CD4-positive, alpha-beta T cell (primary cell): ENCODE results near the gene ACKR2. TPM values are rescaled to one million over a fixed set of nuclear protein-coding genes. Genes with fewer than 3 reads are reported as not detected.

Experiments
- ATAC-seq: fragments of 200-7000 bp; cut with Tn5 transposase; one replicate; pipeline ENCODE4 v1.10.0; 2022; ENCODE audit warnings: mild to moderate bottlenecking; ENCODE audit not compliant: poor library complexity
- CTCF ChIA-PET: fragments of 350-600 bp; sonication (Branson Sonifier 250); formaldehyde crosslinking; loops from one replicate; lab custom pipeline; 2021; ENCODE audit warnings: antibody characterized with exemption, inconsistent platforms; lab: Charles Lee
- POLR2A ChIA-PET: fragments of 350-600 bp; sonication (Branson Sonifier 250); formaldehyde crosslinking; loops from one replicate; lab custom pipeline; 2021; ENCODE audit warnings: antibody characterized with exemption, inconsistent platforms; lab: Charles Lee
- DNase-seq, 14 experiments: peaks; one replicate each; pipeline ENCODE4 v3.0.0-alpha.2; 2013 to 2020; ENCODE audit warnings: mixed read lengths in 2 of 14
- H3K27ac ChIP-seq, 2 donors: one replicate each; pipeline versions ENCODE4 v1.5.1 to v1.7.0; 2013; ENCODE audit warnings: low read length in 2 of 2, low read depth in 1 of 2, mild to moderate bottlenecking in 1 of 2
- H3K27me3 ChIP-seq, 2 experiments: 1 replicate in 1 of 2; 2 replicates in 1 of 2; pipeline versions ENCODE4 v1.6.1 to v1.7.0; 2013; ENCODE audit warnings: low read length in 2 of 2, control low read depth in 1 of 2, mild to moderate bottlenecking in 1 of 2, moderate library complexity in 1 of 2; ENCODE audit not compliant: insufficient read depth in 2 of 2, control insufficient read depth in 1 of 2
- H3K36me3 ChIP-seq: one replicate; pipeline ENCODE4 v1.6.1; 2013; ENCODE audit warnings: low read length, control low read depth; ENCODE audit not compliant: insufficient read depth
- H3K4me1 ChIP-seq: one replicate; pipeline ENCODE4 v1.6.1; 2013; ENCODE audit warnings: low read length, control low read depth; ENCODE audit not compliant: insufficient read depth
- H3K4me3 ChIP-seq: one replicate; pipeline ENCODE4 v1.5.1; 2013; ENCODE audit warnings: mild to moderate bottlenecking, low read length, moderate library complexity
- H3K9me3 ChIP-seq, 2 experiments: 1 replicate in 1 of 2; 2 replicates in 1 of 2; pipeline versions ENCODE4 v1.6.1 to v1.7.0; 2013; ENCODE audit warnings: low read length in 2 of 2, mild to moderate bottlenecking in 2 of 2, control low read depth in 1 of 2, moderate library complexity in 1 of 2; ENCODE audit not compliant: control insufficient read depth in 1 of 2, insufficient read depth in 1 of 2
- H3K27ac Mint-ChIP-seq: one replicate; pipeline ENCODE4 v1.8.0; 2020; ENCODE audit warnings: mixed read lengths
- H3K27me3 Mint-ChIP-seq: one replicate; pipeline ENCODE4 v1.8.0; 2021; ENCODE audit warnings: mixed read lengths
- H3K36me3 Mint-ChIP-seq: one replicate; pipeline ENCODE4 v1.8.0; 2021; ENCODE audit warnings: low read depth, mixed read lengths
- H3K4me1 Mint-ChIP-seq: one replicate; pipeline ENCODE4 v1.8.0; 2021; ENCODE audit warnings: low read depth, mixed read lengths
- H3K4me3 Mint-ChIP-seq: one replicate; pipeline ENCODE4 v1.8.0; 2020; ENCODE audit warnings: mild to moderate bottlenecking, mixed read lengths
- H3K9me3 Mint-ChIP-seq: one replicate; pipeline ENCODE4 v1.8.0; 2020; ENCODE audit warnings: mixed read lengths
- intact Hi-C, 2 experiments: fragments of 100-400 bp; cut with DNase I in 1 of 2; cut with micrococcal nuclease in 1 of 2; formaldehyde crosslinking; loops; one replicate each; pipeline versions ENCODE4 v1.15.1 to v1.9.0; 2023 to 2025; cut with DNase I, micrococcal nuclease
- total RNA-seq, 174 experiments: library from RNA in 2 of 174; stranded (reverse) in 2 of 174; gene quantifications; one replicate each; pipeline ENCODE4 v1.2.3 and lab custom pipeline; 2021 to 2026
- TF ChIP-seq, protein P1 (sequence below): fragments of 200-600 bp; IDR thresholded peaks from one replicate; pipeline ENCODE4 v1.8.0; 2022; ENCODE audit warnings: antibody characterized with exemption, mild to moderate bottlenecking

ACKR2 gene
- total RNA-seq, 2 experiments from 2014 or later: 0.42 TPM; not detected in 1

DNA sequence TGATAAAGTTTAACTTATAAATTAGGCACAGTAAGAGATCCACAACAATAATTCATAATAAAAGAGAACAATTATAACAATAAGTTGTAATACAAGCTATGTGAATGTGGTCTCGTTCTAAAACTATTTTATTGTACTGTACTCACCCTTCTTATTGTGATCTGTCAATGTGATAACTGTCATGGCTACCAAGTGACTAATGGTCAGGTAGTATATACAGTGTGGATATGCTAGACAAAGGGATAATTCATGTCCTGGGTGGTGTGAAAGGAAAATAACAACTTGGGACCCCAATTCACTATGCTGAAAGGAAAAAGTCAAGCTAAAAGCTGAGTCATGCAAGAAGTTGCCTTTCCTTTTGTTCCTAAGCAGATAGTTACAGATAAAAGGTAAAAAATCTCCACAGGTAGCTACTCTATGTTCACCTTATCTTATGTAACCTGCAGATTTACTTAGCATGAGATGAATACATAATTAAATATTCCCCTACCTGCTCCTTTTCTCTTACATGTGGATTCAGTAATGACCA is 77.1 kb downstream of the ACKR2 start:
- Histone ChIP-seq H3K9me3 (no peaks in the 10 kb centered on the region), H3K4me3 (no peak overlapping the region), H3K27me3 (peaks cover 3 to 6% of the 10 kb centered on the region in 2 experiments), H3K27ac (no peak overlapping the region), H3K4me1 (peaks cover 4% of the 10 kb centered on the region), H3K36me3 (no peaks in the 10 kb centered on the region)
- H3K36me3 Mint-ChIP-seq: no peaks in the 10 kb centered on the region
- no peak overlapping the region for H3K4me3 Mint-ChIP-seq
- no peaks in the 10 kb centered on the region for H3K9me3 Mint-ChIP-seq
- H3K4me1 Mint-ChIP-seq: peaks cover 6% of the 10 kb centered on the region
- intact Hi-C loops: loop anchor here in 1 of 2 experiments (10.0 kb wide), 1 partner anchor 302 kb away; the partner anchor contains the start of gene SEC22C
- CTCF ChIA-PET: no interaction called here
- H3K27me3 Mint-ChIP-seq: peaks cover 24% of the 10 kb centered on the region
- DNase-seq (no peak), ATAC-seq (no peak)
- H3K27ac Mint-ChIP-seq: no peak overlapping the region
- POLR2A ChIA-PET: no interaction called here
- TF ChIP-seq, protein P1, sequence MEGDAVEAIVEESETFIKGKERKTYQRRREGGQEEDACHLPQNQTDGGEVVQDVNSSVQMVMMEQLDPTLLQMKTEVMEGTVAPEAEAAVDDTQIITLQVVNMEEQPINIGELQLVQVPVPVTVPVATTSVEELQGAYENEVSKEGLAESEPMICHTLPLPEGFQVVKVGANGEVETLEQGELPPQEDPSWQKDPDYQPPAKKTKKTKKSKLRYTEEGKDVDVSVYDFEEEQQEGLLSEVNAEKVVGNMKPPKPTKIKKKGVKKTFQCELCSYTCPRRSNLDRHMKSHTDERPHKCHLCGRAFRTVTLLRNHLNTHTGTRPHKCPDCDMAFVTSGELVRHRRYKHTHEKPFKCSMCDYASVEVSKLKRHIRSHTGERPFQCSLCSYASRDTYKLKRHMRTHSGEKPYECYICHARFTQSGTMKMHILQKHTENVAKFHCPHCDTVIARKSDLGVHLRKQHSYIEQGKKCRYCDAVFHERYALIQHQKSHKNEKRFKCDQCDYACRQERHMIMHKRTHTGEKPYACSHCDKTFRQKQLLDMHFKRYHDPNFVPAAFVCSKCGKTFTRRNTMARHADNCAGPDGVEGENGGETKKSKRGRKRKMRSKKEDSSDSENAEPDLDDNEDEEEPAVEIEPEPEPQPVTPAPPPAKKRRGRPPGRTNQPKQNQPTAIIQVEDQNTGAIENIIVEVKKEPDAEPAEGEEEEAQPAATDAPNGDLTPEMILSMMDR: no peak

DNA sequence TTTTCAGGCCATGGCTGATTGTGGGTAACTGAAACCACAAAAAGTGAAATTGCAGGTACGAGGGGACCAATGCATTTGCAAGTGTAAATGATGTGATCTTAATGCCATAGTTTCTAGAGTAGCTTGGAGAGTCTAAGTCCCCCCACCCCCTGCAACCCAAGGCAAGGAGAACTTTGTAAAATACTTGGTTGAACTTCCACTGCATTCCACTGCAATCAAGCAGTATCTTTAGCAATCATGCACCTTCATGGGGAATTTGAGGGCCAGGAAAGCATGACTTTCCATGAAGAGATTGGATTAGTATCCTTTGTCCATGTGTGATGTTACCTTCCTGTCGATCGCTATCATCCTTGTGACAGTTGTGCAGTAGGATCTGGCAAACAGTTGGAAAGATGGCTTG is 77.8 kb downstream of the ACKR2 start:
- ChIA-PET POLR2A (no interaction called here), CTCF (interaction anchor here (0.5 kb wide), 1 partner anchor 108 kb away, joined by 4 read pairs; no protein-coding TSS in a partner anchor)
- Histone ChIP-seq H3K4me1 (no peaks in the 10 kb centered on the region), H3K36me3 (no peaks in the 10 kb centered on the region), H3K9me3 (no peaks in the 10 kb centered on the region), H3K27ac (no peak overlapping the region), H3K27me3 (peaks cover 3 to 6% of the 10 kb centered on the region in 2 experiments), H3K4me3 (no peak overlapping the region)
- H3K27me3 Mint-ChIP-seq: peaks cover 24% of the 10 kb centered on the region
- no peak overlapping the region for H3K27ac Mint-ChIP-seq
- intact Hi-C loops: loop anchor here in 1 of 2 experiments (10.0 kb wide), 1 partner anchor 302 kb away; the partner anchor contains the start of gene SEC22C
- DNase-seq (no peak), ATAC-seq (no peak)
- no peaks in the 10 kb centered on the region for H3K9me3 Mint-ChIP-seq
- H3K4me1 Mint-ChIP-seq: no peaks in the 10 kb centered on the region
- TF ChIP-seq, protein P1: no peak
- H3K4me3 Mint-ChIP-seq: no peak overlapping the region
- no peaks in the 10 kb centered on the region for H3K36me3 Mint-ChIP-seq

- intact Hi-C loops: no loop called here
These were observed 81.8 kb downstream of the ACKR2 start for GRCh38 chr3:42891042-42891441.

More at GRCh38 chr3:42891042-42891441, 81.8 kb downstream of the ACKR2 start:
- H3K4me3 ChIP-seq: no peak overlapping the region
- Mint-ChIP-seq H3K9me3 (no peaks in the 10 kb centered on the region), H3K27ac (no peak overlapping the region), H3K4me3 (no peak overlapping the region), H3K36me3 (no peaks in the 10 kb centered on the region), H3K4me1 (no peaks in the 10 kb centered on the region), H3K27me3 (peaks cover 28% of the 10 kb centered on the region)
- POLR2A ChIA-PET: no interaction called here
- CTCF ChIA-PET: no interaction called here
- peaks cover 0 to 6% of the 10 kb centered on the region in 2 experiments for H3K27me3 ChIP-seq
- no peak overlapping the region for H3K27ac ChIP-seq
- TF ChIP-seq, protein P1: no peak
- no peaks in the 10 kb centered on the region for H3K9me3 ChIP-seq
- H3K4me1 ChIP-seq: no peaks in the 10 kb centered on the region
- ATAC-seq: no peak
- DNase-seq: no peak
- H3K36me3 ChIP-seq: no peaks in the 10 kb centered on the region
